SW 1271 (cell line): ENCODE data around the gene AMPH.
"Not testable (repeated sequence)": the region's sequence is repeated elsewhere in the genome, so short reads cannot be mapped to it uniquely, and the experiment has no call there.

Experiments
- DNase-seq, 2 experiments: peaks; one replicate each; lab custom pipeline; 2025; lab: John Stamatoyannopoulos, UW

Gene AMPH

DNA sequence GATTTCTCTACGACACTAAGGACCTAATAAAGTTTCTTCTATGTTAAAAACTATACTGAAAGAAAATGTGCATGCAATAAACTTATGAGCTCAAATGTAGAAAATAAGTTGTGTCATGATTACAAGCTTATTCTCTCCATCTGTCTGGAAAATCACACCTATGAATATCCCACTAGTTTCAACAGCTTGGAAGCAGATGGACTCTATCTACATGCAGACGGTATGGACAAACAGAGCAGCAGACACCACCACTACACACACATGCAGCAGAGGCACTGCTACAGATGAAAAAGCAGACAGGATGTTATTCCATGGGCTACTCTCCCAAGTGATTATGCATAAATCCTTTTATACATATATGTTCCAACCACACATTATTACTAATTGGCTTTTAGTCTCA lies 234.3 kb downstream of the AMPH start:
- no peak for DNase-seq

DNA sequence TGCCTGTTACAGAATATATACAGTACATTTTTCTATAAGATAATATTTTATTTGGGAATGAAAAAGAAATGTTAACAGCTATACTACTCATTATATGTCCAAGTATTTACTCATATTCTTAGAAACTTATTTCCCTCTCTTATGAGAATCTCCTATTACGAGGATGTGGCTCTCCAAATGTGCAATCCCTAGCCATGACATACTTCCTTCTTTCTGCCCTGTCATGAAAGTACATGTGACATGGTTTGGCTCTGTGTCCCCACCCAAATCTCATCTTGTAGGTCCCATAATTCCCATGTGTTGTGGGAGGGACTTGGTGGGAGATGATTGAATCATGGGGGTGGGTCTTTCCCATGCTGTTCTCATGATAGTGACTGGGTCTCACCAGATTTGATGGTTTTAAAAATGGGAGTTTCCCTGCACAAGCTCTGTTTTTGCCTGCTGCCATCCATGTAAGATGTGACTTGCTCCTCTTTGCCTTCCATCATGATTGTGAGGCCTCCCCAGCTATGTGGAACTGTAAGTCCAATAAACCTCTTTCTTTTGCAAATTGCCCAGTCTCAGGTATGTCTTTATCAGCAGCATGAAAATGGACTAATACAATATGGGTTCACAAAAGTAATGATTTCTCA lies 235.1 kb downstream of the AMPH start:
- not testable (repeated sequence) for DNase-seq

DNA sequence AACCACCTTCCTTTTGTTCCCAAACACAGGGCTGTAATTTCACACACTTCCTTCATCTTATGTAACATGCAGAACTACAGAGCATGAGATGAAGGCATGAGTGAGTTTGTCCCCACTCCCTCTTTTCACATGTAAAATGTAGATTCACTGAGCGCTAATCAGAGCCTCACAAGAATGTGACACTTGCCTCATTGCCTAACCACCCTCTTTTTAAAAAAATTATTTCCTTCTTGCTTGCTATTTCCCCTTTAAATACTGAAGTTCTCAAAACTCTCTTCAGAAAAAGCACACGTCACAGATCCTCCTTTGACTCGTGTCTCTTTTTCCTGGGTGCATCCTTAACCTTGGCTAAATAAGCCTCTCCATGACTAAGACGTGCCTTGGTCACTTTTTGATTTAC lies 236.5 kb downstream of the AMPH start:
- no peak for DNase-seq

DNA sequence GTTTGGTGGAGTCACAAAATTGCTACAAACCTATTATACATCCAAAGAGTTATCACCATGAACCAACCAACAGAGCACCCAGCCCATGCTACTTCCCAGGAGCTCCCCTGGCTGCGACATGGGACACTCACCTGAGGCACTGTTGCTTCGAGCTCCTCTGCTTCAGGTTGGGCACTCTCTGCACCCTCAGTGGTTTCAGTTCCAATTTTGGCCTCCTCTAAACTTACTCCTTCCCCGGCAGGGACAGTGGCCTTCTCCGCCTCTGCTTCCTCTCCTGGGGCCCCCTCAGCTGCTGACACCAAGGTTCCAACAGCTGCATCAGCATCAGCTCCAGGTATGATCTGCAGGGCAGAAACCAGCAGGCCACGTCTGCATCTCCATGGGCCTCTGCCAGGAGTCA lies 237.3 kb downstream of the AMPH start:
- DNase-seq: no peak

DNA sequence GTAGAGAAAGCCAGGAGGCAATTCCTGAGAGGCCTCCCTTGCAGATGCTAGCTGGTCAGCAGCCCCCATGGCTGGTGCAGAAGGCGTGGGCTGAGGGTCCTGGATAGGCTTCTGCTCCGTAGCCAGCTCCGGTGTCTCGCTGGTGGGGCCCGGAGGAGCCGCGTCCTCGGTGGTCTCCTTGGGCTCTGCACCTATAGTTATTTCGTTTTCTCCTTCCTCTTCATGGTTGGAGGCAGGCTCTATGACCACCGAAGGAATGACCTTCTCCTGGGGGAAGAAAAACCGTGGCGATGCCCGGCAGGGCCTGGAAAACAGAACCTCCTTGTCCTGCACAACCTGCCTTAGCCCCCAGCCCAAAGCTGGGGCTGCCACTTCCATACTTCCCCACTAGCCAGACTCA lies 239.4 kb downstream of the AMPH start:
- no peak for DNase-seq

DNA sequence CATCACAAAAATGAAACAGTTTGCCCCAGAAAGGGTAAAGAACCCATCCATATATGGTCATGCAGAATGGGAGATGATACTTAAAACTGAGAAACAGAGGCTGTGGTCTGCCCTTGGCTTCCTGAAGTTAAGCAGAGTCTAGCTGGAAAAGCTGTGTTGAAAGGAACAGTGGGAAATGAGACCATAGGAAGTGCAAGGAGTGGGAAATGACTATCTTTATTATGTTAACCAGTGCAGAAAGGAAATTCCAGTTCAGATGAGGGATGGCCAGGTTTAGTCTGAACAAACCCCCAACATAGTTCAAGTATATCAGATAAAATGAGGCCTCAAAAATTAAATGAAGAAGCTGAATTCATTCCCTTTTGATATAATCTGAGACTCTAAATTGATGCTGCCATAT lies 245.5 kb downstream of the AMPH start:
- no peak for DNase-seq

DNA sequence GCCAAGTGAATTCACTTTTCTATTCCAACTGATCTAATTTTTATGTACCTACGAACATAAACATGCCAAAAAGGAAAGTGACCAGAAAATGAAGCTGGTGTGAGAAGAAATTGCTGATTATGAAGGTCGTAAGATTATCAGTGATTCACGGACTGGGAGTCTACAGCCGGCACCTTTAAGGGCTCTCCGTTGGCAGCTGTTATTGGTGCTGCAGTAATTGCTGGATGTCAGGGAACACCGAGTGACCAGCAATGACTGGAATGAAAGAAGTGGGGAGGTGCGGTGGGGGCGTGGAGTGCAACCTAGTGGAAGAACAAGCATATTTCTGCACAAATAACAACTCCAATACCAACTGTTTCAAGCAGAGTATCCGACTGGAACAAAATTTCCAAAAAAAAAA lies 247.9 kb downstream of the AMPH start:
- no peak for DNase-seq

DNA sequence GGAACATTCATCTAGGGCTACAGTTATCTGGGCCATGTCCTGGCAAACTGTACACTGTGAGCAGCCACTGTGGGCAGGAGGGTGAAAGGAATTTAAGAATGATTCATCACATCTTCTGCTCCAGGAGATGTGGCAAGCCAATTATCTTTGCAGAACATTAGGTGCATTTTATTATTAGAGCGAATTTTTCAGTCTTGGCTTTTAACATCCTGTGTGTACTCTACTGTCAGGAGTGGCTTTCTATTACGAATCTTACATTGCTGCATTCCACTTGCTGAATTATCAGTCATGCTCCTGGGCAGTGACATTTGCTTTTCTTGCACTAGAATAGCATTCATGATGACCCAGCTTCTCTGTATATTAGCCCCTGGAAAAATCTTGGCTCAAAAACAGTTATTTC lies 248.5 kb downstream of the AMPH start:
- no peak for DNase-seq

DNA sequence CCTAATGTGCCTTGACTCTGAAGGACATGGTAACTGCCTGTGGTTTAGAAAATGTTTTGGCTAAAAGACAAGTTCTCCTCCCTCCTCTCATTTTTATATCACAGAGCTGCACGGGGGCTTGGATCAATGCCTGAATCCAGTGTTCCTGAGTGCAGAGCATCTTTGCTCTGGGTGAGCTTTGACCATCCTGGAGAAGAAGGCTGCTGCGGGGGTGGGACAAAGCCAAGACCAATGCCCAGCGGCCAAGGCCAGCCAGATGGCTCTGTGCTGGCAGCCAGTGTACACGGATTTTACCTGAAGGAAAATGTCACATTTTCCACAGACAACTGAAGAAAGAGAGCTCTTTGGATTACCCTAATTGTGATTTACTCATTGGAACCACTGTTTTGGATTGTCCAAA lies 255.7 kb downstream of the AMPH start:
- no peak for DNase-seq

DNA sequence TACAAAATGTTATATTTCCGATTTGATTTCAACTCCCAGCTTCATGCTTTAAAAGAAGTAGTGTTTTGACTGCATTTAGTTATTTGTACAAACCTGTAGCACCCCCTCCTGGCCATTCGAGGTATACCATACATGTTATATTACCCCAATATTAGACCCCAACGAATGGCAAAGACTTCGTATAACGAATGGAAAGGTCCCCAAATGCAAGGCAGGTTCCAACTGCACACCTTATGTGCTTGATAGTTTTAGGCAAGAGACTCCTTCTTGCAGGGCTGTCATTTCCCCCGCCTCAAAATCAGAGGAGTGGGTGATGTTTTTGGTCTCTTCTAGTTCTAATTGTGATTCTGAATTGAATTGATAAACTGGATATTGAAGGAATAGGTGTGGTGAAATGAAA lies 256.7 kb downstream of the AMPH start:
- peak in 1 of 2 experiments; percentile 3 for DNase-seq

DNA sequence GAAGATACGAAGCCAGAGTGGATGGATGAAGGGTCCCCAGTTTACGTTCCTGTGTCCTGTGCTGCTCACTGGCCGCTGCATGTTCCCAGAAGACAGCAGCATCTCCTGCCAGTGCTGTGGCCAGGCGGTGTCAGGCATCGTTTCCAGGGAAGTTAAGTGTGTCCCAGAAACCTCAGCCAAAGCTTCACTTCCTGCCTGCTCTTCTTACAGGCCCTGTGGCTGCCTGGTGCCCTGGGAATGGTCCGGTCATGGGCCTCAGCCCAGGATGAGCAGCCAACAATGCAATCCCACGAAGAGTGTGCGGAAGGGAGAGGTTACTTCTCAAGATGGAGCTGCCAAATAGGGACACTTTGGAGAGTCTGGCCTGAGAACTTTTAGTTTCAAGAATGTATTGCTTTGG lies 258.0 kb downstream of the AMPH start:
- DNase-seq: no peak

DNA sequence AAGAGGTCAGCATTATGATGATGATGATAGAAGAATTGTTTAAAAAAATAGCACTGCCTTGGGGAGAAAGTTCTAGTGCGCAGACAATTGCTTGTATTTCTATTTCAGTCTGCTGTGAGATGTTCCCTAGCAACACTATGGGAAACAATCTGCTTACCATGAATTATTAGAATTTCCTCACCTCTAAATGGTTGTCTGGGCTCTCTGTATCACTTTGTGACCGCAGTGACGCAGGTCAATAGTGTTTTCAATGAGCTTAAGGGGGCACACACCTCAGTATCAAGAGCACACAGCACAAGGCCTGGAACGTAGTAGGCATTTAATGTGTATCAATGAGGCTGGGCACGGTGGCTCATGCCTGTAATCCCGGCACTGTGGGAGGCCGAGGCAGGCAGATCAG lies 258.9 kb downstream of the AMPH start:
- no peak for DNase-seq

DNA sequence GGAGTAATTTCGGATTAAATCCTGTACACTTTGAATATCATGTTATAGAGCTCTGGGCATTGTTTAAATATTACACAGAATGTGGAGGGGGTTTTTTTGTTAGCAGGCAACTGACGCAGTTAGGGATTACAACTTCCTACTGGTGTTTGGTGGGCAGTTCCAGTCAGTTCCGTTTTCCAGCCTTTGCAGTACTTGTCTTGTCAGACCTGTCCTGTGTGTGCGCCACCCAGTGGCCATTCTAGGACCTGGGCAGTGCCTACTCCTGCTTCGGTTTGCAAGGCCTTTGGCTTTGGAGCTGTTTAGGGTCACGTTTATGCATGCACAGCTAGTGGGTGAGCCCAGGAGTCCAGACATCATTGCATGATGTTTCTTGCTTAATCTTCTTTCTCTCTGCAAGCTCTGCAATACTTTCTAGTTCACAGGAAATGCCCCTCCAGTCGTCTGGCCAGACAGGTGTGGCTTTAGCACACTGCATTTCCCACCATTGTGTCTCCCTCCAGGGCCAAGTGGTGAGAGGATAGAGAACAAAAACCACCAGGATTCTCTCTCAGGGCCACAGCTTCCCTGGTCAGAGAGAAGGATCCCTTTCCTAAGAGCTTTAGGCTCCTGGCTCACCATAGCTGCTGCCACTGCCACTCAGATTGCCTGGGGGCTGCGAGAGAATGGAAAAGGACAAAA lies 261.2 kb downstream of the AMPH start:
- peak in 1 of 2 experiments; percentile 37 for DNase-seq

DNA sequence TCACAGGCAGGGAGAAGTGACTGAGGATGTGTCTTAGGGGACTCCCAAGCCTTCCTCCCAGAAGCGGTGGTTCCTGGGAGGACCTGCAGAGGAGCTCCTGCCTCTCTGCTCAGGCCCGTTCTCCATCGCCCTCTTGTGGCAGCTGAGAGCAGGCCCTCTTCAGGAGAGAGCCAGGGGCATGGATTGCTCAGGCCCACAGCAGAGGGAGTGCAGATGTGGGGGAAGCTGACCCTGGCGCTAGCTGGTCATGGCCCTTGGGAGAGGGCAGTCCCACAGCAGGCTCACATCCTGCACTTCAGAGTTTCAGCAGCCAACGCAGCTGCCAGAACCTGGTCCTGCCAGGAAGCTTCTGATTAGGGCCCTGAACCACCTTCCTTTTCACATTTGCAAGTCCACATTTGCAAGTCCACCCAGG lies 263.0 kb downstream of the AMPH start:
- peak; percentile 40 to 67 for DNase-seq

DNA sequence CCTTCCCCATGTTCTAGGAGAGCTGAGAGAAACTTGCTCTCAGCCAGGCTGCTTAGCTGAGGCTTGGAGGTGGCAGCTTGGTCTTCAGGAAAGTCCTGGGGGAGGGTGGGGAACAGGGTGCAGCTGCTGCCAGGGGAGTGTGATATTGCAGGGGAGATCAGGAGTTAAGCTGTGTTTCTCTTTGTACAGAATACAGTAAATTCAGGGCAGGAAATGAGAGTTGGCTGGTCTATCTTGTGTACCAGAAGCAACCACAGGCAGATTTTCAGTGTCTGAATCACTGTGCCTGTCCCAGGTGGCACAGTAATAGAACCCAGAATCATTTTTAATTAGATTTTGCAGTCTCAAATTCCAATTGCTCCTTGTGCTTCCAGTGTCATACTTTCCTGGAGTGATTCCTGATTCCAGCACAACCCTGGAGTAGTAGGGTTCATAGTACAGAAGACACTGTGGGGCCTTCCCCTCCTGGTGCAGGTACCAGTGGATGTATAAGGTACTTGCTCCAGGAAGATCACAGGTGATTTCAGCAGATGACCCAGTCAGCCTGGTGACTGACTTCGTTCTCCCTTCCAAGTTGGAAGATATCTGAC lies 263.8 kb downstream of the AMPH start:
- DNase-seq: no peak

DNA sequence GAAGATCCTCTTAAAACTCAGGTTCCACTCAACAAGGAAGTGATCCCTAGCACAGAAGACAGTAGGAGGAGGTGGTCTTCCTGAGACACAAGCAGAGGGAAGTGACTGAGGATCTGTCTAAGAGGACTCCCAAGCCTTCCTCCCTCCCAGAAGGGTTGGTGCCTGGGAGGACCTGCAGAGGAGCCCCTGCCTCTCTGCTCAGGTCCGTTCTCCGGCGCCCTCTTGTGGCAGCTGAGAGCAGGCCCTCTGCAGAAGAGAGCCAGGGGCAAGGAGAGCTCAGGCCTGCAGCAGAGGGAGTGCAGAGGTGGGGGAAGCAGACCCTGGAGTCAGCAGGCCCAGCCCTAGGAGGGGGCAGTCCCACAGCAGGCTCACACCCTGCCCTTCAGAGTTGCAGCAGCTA lies 267.8 kb downstream of the AMPH start:
- DNase-seq: peak in 1 of 2 experiments; percentile 9

DNA sequence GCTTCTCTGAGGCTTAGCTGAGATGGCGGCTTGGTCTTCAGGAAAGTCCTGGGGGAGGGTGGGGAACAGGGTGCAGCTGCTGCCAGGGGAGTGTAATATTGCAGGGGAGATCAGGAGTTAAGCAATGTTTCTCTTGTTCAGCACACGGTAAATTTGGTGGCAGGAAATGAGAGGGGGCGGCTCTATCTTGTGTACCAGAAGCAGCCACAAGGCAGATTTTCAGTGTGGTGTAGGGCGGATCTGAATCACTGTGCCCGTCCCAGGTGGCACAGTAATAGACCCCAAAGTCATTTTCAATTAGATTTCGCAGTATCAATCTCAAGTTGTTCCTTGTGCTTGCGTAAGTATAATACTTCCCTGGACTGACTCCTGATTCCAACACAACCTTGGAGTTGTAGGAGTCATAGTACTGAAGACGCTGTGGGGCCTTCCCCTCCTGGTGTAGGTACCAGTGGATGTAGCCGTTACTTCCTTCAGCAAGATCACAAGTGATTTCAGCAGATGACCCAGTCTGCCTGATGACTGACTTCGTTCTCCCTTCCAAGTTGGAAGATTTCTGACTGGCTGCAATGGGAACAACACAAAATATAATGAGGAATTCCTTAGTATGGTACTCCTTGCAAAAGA lies 268.4 kb downstream of the AMPH start:
- DNase-seq: not testable (repeated sequence)

DNA sequence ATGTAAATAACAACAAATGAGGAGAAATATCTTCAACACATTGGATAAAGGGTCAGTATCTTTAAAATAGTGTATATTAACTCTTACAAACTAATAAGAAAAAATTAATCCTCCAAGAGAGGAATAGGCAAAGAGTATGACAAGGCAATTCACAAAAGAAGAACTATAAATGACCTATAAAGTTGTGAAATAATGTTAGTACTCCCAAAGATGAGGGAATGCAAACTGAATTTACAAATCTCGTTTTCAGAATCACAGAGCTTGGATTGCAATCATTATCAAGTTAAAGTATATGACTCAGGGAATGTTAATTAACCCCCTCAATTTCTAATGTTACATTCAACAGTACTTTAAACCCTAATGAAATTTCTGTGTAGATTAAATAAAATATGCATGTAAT lies 270.4 kb downstream of the AMPH start:
- DNase-seq: no peak

DNA sequence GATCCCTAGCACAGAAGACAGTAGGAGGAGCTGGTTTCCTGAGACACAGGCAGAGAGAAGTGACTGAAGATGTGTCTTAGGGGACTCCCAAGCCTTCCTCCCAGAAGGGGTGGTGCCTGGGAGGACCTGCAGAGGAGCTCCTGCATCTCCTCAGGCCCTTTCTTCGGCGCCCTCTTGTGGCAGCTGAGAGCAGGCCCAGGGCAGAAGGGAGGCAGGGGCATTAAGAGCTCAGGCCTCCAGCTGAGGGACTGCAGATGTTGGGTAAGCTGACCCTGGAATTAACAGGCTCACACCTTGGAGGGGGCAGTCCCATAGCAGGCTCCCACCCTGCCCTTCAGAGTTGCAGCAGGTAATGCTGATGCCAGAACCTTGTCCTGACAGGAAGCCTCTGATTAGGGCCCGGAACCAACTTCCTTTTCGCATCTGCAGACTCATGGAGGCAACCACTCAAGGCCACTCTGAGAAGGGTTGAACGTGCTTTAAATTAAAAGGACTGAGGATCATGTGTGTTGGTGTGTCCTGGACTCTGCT lies 272.0 kb downstream of the AMPH start:
- not testable (repeated sequence) for DNase-seq

DNA sequence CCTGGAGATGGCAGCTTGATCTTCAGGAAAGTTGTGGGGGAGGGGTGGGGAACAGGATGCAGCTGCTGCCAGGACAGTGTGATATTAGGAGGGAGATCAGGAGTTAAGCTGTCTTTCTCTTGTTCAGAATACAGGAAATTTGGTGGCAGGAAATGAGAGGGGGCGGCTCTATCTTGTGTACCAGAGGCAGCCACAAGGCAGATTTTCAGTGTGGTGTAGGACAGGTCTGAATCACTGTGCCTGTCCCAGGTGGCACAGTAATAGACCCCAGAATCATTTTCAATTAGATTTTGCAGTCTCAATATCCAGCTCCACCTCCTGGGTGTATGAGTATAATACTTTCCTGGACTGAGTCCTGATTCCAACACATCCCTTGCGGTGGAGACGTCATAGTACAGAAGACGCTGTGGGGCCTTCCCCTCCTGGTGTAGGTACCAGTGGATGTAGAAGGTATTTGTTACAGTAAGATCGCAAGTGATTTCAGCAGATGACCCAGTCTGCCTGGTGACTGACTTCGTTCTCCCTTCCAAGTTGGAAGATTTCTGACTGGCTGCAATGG lies 272.8 kb downstream of the AMPH start:
- DNase-seq: not testable (repeated sequence)

DNA sequence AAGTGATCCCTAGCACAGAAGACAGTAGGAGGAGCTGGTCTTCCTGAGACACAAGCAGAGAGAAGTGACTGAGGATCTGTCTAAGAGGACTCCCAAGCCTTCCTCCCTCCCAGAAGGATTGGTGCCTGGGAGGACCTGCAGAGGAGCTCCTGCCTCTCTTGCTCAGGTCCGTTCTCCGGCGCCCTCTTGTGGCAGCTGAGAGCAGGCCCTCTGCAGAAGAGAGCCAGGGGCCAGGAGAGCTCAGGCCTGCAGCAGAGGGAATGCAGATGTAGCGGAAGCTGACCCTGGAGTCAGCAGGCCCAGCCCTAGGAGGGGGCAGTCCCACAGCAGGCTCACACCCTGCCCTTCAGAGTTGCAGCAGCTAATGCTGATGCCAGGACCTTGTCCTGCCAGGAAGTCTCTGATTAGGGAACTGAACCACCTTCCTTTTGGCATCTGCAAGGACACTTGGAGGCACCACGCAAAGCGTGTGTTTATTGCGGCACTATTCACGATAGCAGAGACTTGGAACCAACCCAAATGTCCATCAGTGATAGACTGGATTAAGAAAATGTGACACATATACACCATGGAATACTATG lies 276.8 kb downstream of the AMPH start:
- DNase-seq: peak; percentile 22 to 50

DNA sequence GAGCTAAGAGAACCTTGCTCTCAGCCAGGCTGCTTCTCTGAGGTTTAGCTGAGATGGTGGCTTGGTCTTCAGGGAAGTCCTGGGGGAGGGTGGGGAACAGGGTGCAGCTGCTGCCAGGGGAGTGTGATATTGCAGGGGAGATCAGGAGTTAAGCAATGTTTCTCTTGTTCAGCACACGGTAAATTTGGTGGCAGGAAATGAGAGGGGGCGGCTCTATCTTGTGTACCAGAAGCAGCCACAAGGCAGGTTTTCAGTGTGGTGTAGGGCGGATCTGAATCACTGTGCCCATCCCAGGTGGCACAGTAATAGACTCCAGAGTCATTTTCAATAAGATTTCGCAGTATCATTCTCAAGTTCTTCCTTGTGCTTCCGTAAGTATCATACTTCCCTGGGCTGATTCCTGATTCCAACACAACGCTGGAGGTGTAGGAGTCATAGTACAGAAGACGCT lies 277.7 kb downstream of the AMPH start:
- DNase-seq: not testable (repeated sequence)
